VCaP (cell line): ENCODE results near the gene TK1.
A peak's percentile ranks its signal among the peaks of the same experiment; 100 is the strongest.

ENCODE experiments used
- H3K27ac ChIP-seq: fragments of 450-650 bp; 2 replicates; pipeline ENCODE4 v1.5.1; 2017
- TF ChIP-seq, protein P1 (sequence below): fragments of 450-650 bp; conservative IDR thresholded peaks from 2 replicates; pipeline ENCODE4 v1.5.1; 2017; ENCODE audit warnings: mild to moderate bottlenecking, moderate library complexity

The TK1 gene

DNA sequence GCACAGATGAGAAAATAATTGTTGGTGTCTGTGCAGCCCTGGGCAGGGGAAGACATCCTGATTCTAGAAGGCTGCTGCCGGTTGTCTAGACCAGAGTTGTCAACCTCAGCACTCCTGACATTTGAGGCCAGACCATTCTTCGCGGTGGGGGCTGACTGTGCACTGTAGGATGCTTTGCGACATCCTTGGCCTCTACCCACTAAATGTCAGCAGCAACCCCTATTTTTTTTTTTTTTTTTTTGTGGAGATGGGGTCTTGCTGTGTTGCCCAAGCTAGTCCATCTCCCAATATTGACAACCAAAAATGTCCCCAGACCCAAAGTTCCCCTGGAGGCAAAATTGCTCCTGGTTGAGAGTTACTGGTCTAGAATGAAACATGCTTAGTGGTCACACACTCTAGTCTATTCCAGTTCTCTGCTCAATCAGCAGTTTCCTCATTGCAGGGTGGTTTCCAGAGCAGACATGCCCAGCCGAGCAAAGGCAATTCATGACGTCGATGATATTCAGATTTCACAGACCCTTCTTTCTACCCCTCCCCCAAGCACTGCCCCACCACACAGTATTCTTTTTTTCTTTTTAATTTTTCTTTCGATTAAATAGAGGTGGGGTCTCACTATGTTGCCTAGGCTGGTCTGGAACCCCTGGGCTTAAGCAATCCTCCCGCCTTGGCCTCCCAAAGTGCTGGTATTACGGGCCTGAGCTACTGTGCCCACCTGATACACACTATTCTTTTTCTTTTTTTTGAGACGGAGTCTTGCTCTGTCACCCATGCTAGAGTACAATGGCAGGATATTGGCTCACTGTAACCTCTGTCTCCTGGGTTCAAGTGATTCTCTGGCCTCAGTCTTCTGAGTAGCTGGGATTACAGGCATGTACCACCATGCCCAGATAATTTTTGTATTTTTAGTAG lies 31.7 kb downstream of the TK1 start:
- TF ChIP-seq, protein P1, sequence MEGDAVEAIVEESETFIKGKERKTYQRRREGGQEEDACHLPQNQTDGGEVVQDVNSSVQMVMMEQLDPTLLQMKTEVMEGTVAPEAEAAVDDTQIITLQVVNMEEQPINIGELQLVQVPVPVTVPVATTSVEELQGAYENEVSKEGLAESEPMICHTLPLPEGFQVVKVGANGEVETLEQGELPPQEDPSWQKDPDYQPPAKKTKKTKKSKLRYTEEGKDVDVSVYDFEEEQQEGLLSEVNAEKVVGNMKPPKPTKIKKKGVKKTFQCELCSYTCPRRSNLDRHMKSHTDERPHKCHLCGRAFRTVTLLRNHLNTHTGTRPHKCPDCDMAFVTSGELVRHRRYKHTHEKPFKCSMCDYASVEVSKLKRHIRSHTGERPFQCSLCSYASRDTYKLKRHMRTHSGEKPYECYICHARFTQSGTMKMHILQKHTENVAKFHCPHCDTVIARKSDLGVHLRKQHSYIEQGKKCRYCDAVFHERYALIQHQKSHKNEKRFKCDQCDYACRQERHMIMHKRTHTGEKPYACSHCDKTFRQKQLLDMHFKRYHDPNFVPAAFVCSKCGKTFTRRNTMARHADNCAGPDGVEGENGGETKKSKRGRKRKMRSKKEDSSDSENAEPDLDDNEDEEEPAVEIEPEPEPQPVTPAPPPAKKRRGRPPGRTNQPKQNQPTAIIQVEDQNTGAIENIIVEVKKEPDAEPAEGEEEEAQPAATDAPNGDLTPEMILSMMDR: no peak
- no peak overlapping the region for H3K27ac ChIP-seq

DNA sequence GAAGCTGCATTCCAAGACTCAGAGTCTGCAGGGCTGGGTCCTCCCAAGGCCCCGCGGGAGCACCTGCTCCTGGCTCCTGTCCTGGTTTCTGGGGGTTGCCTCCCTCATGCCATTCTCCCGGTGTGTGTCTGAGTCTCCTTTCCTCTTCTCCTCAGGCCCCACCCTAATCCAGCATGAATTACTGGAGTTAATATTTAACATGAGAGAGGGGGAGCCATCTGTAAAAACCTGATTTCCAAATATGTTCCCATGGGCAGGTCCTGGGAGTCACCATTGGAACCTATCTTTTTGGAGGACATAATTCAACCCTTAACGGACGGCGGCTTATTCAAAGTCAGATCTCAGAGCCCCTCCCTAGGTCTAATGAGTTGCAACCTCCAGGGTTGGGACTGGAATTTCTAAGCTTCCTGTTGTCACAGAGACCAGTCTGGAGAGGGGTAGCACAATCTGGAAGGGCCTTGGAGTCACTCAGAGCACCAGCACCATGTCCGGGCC lies 35.3 kb downstream of the TK1 start:
- peak overlapping the region; percentile 71 for H3K27ac ChIP-seq
- TF ChIP-seq, protein P1: no peak

DNA sequence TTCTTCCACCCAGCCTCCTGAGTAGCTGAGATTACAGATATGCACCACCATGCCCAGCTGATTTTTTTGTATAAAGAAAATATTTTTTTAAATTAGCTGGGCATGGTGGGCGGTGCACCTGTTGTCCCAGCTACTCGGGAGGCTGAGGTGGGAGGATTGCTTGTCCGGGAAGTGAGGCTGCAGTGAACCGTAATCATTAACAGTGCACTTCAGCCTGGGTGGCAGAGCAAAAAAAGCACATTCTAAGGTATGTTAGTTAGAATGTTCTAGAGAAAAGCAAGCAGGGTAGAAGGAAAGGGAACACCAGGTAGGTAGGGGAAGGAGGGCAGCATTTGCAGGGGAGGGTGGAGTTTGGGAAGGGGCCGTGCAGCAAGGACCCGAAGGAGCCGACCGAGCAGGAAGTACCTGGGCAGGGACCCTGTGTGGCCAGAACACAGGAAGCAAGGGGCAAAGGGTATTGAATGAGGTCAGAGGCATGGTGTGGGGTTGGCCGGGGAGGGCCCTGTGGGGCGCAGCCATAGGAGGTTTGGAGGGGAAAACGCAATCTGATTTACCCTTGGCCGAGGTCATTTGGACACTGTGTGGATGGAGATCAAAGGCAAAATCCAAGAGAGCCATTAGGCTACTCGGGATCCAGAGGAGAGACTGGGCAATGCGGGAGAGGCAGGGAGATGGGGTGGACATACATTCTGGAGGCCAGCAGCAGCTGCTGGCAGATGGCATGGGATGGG lies 38.4 kb downstream of the TK1 start:
- no peak overlapping the region for H3K27ac ChIP-seq
- TF ChIP-seq, protein P1: no peak

DNA sequence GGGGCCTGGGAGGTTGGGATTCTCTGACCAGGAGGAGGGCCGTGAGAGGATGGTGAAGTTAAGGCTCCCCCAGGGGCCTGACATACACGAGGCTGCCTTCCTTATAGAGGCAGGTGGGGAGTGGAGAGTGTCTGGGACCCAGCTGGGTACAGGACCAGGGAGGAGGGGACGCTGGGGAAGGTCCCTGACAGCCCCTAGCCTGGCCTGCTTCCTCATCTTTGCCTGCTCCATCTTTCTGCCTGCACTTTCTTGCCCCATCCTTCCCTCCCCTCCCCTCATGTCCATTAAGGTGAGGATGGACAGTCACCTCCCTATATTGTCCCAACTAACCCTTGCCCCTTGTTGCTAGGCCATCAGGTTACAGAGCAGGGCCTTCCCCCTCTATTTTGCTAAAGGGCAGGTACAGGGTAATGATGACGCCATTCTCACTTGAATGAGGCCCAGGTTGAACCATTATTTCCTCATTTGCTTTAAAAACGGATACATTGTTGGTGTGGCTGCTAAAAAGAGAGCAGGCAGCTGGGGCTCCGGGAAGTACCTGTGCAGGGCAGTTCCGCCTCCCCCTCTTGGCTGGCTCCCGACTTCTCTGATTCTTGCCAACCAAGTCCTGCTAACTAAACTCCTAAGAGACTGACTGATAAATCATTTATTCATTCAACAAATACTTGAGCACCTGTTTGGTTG lies 39.4 kb downstream of the TK1 start:
- H3K27ac ChIP-seq: peak overlapping the region; percentile 9; the same call in 1 of the 2 replicates
- TF ChIP-seq, protein P1: no peak

DNA sequence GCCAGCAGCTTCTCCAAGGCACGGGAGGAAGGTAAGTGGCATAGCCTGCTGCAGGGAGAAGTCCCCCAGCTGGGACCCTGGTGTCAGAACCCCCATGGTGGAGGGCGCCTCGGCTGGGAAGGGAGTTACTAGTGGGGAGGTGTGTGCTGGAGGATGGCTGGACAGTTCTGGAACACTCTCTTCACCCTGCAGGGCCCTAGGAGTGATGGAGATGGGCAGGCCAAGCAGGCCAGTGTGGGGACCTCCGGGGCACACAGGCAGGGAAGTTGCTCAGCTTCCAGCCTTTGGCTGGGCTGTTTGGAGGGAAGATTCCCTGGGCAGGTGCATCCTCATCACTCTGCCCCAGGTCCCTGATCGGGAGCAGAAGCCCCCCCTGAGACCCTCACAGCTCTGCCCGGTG lies 40.0 kb downstream of the TK1 start:
- peak overlapping the region; percentile 9; the same call in 1 of the 2 replicates for H3K27ac ChIP-seq
- TF ChIP-seq, protein P1: no peak

DNA sequence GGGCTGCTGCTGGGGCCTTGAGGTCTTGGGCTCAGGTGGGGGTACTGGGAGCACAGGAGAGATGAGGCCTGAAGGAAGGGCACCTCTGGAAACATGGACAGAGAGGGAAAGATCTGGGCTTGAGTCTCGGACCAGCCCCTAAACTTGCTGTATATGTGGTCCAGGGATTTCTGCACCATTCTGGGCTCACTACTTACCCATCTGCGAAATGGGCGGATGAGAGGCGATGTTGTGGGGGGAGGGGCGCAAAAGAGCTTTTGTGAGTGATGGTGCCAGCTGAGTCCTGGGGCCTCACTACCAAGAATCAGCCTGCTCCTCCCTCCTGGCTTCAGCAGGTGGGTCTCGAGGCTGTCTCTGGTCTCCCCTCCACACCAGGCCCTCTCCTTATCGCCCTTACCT lies 40.4 kb downstream of the TK1 start:
- no peak overlapping the region for H3K27ac ChIP-seq
- TF ChIP-seq, protein P1: no peak
